HEK293 (cell line): ENCODE results near the gene KRTAP5-1.

ENCODE experiments used
- CTCF ChIP-seq: fragments of 450-650 bp; formaldehyde crosslinking; IDR thresholded peaks from 2 replicates; pipeline ENCODE4 v1.5.1; 2016; ENCODE audit warnings: missing biosample characterization, missing genetic modification characterization
- EGR2 ChIP-seq: fragments of 450-650 bp; formaldehyde crosslinking; IDR thresholded peaks from 2 replicates; pipeline ENCODE4 v1.5.1; 2016; ENCODE audit warnings: low read depth, missing biosample characterization, missing genetic modification characterization
- ELK4 ChIP-seq: IDR thresholded peaks from 2 replicates; pipeline ENCODE4 v1.6.1; 2011; ENCODE audit warnings: mild to moderate bottlenecking, low read depth, low read length, borderline replicate concordance
- SCRT1 ChIP-seq: fragments of 450-650 bp; formaldehyde crosslinking; IDR thresholded peaks from 2 replicates; pipeline ENCODE4 v1.5.1; 2016; ENCODE audit warnings: missing biosample characterization, missing genetic modification characterization, borderline replicate concordance
- ZNF274 ChIP-seq, 2 experiments: fragments of 200-500 bp in 1 of 2; fragments of 450-650 bp in 1 of 2; sonication (Bioruptor generic) in 1 of 2; formaldehyde crosslinking in 1 of 2; IDR thresholded peaks; 2 replicates each; pipeline versions ENCODE4 v1.5.1 to v1.6.1; 2014 to 2016; ENCODE audit warnings: borderline replicate concordance in 1 of 2, inconsistent platforms in 1 of 2, low read length in 1 of 2, missing biosample characterization in 1 of 2, missing genetic modification characterization in 1 of 2
- ZNF324 ChIP-seq: fragments of 450-650 bp; formaldehyde crosslinking; IDR thresholded peaks from 2 replicates; pipeline ENCODE4 v1.5.1; 2016; ENCODE audit warnings: missing biosample characterization, missing genetic modification characterization
- ZNF366 ChIP-seq: fragments of 450-650 bp; formaldehyde crosslinking; conservative IDR thresholded peaks from 2 replicates; pipeline ENCODE4 v1.5.1; 2016; ENCODE audit warnings: missing biosample characterization, missing genetic modification characterization
- ZNF654 ChIP-seq: fragments of 450-650 bp; formaldehyde crosslinking; IDR thresholded peaks from 2 replicates; pipeline ENCODE4 v1.5.1; 2016; ENCODE audit warnings: low read depth, missing biosample characterization, missing genetic modification characterization

- TF ChIP-seq CTCF (tag by site-specific recombination) (no peak), ZNF366 (no peak), EGR2 (tag by site-specific recombination) (no peak), ZNF654 (no peak), ELK4 (no peak), ZNF324 (no peak), SCRT1 (tag by site-specific recombination) (no peak), ZNF274 (IDR thresholded peaks at IDR 0.05; ENCODE audit: low read length) (no peak), ZNF274 (tag by site-specific recombination; IDR thresholded peaks at IDR 0.05; ENCODE audit: borderline replicate concordance) (no peak)
Observed at GRCh38 chr11:1573903-1574237, 11.2 kb downstream of the KRTAP5-1 start.
